ENCODE measurements around the gene SAFB2. TPM values are rescaled to one million over a fixed set of nuclear protein-coding genes. Genes with fewer than 3 reads are reported as not detected.

Gene SAFB2
- total and polyA plus RNA-seq, 8 donors = 38.5 to 237 (median 83.7) TPM

DNA sequence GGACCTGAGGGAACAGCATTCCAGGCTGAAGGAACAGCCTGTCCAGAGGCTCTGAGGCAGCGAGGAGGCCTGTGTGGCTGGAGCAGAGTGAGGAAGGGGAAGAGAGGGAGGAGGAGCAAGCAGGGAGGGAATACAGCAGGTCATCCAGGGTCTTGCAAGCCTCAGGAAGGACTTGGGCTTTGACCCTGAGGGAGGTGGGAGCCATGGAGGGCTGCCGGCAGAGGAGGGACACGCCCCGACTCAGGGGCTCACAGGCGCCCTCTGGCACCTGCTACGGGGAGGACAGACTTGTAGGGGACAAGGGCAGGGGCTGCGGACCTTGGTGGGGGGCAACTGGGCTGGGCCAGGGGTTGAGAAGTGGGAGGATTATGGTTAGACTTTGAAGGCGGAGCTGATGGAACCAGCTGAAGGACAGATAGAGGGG, 59.6 kb downstream of the SAFB2 start:
- no peak for DNase-seq
- no peaks in the 10 kb centered on the region for H3K36me3 ChIP-seq
- intact Hi-C loops (cut with DNase I; ENCODE audit: low total_unique reads) = no loop called here
- no peak overlapping the region for H3K27ac ChIP-seq
- WGBS, 5 donors = 36 to 56% (median 43%) methylated on average over 7 to 8 of the region's 8 CpGs
- peaks cover 0 to 6% (median 5%) of the 10 kb centered on the region in 4 donors for H3K4me1 ChIP-seq
- no peak overlapping the region for H3K4me3 ChIP-seq
- H3K9me3 ChIP-seq = peaks cover 5 to 21% (median 12%) of the 10 kb centered on the region in 4 donors
- TF ChIP-seq POLR2AphosphoS5 (IDR thresholded peaks at IDR 0.05) = no peak
- no peak for TF ChIP-seq POLR2A (IDR thresholded peaks at IDR 0.05)
- TF ChIP-seq, protein P1, sequence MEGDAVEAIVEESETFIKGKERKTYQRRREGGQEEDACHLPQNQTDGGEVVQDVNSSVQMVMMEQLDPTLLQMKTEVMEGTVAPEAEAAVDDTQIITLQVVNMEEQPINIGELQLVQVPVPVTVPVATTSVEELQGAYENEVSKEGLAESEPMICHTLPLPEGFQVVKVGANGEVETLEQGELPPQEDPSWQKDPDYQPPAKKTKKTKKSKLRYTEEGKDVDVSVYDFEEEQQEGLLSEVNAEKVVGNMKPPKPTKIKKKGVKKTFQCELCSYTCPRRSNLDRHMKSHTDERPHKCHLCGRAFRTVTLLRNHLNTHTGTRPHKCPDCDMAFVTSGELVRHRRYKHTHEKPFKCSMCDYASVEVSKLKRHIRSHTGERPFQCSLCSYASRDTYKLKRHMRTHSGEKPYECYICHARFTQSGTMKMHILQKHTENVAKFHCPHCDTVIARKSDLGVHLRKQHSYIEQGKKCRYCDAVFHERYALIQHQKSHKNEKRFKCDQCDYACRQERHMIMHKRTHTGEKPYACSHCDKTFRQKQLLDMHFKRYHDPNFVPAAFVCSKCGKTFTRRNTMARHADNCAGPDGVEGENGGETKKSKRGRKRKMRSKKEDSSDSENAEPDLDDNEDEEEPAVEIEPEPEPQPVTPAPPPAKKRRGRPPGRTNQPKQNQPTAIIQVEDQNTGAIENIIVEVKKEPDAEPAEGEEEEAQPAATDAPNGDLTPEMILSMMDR (IDR thresholded peaks at IDR 0.05) = no peak
- no peak for TF ChIP-seq EP300 (IDR thresholded peaks at IDR 0.05)
- H3K27me3 ChIP-seq = peaks cover 0 to 94% (median 33%) of the 10 kb centered on the region in 3 donors

DNA sequence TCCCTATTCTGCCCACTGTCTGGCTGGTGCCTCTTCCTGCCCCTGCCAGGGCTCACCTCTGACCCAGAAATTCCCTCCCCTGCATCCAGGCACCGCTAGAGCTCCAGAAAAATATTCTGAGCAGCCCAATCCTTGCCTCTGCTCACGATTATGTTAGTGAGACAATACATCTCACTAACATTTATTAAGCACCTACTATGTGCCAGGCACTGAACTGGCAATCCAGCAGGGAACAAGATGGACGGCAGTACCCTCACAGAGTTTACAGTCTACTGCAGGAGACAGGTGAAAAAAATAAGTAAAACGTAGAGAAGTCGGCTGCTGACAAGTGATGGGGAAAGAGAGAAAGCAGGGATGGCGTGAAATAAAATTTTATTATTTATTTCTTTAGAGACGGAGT, 60.3 kb downstream of the SAFB2 start:
- no peak overlapping the region for H3K27ac ChIP-seq
- peaks cover 5 to 21% (median 12%) of the 10 kb centered on the region in 4 donors for H3K9me3 ChIP-seq
- no peak for DNase-seq
- no peak overlapping the region for H3K4me3 ChIP-seq
- H3K4me1 ChIP-seq = peaks cover 0 to under 1% (median 0%) of the 10 kb centered on the region in 4 donors
- TF ChIP-seq POLR2A (IDR thresholded peaks at IDR 0.05) = no peak
- TF ChIP-seq EP300 (IDR thresholded peaks at IDR 0.05) = no peak
- TF ChIP-seq, protein P1 (IDR thresholded peaks at IDR 0.05) = no peak
- no peak for TF ChIP-seq POLR2AphosphoS5 (IDR thresholded peaks at IDR 0.05)
- peaks cover 0 to 93% (median 30%) of the 10 kb centered on the region in 3 donors for H3K27me3 ChIP-seq
- intact Hi-C loops (cut with DNase I; ENCODE audit: low total_unique reads) = no loop called here
- 84 to 88% (median 88%) methylated on average over 7 of the region's 7 CpGs for WGBS, 5 donors
- H3K36me3 ChIP-seq = no peaks in the 10 kb centered on the region

DNA sequence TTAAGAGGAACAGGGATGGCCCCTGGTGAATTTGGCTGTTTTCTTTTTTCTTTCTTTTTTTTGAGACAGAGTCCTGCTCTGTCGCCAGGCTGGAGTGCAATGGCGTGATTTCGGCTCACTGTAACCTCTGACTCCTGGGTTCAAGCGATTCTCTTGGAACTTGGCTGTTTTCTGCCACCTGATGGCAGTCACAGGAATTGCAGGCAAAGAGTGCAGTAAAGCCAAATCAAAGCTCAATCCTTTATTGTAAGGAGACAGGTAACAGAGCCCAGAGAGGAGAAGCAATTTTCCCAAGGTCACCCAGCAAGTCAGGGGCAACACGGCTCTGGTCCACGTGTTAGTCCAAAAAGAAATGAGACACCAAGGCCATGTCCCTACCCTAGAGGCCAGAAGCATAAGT, 61.0 kb downstream of the SAFB2 start:
- intact Hi-C loops (cut with DNase I; ENCODE audit: low total_unique reads) = no loop called here
- DNase-seq = no peak
- no peak for TF ChIP-seq POLR2A (IDR thresholded peaks at IDR 0.05)
- TF ChIP-seq, protein P1 (IDR thresholded peaks at IDR 0.05) = peak in 1 of 7 experiments; percentile 13
- H3K27me3 ChIP-seq = peaks cover 0 to 92% (median 24%) of the 10 kb centered on the region in 3 donors
- H3K36me3 ChIP-seq = no peaks in the 10 kb centered on the region
- no peak overlapping the region for H3K4me3 ChIP-seq
- H3K27ac ChIP-seq = no peak overlapping the region
- no peaks in the 10 kb centered on the region for H3K4me1 ChIP-seq
- H3K9me3 ChIP-seq = peaks cover 5 to 21% (median 12%) of the 10 kb centered on the region in 4 donors
- 68 to 83% (median 78%) methylated on average over 6 of the region's 6 CpGs for WGBS, 5 donors

DNA sequence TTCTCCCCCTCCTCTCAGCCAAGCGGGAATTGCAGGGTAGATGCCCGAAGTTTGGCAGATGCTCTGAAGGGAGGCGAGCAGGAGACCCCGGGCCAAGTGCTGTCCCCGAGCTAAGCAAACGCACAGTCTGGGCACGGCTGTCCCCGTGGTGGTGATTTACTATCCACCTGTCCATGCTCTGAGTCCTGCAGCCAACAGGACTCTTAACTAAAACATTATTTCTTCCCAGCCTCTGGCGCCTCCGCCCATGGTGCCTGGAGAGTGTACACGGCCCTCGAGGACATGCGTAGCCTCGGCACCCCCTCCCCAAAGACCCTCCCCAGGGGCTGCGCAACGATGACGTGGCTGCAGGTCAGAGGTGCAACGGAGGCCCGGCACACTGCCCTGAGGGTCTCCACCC, 62.4 kb downstream of the SAFB2 start:
- intact Hi-C loops (cut with DNase I; ENCODE audit: low total_unique reads) = no loop called here
- no peaks in the 10 kb centered on the region for H3K36me3 ChIP-seq
- H3K27me3 ChIP-seq = peaks cover 0 to 92% (median 17%) of the 10 kb centered on the region in 3 donors

More for the DNA sequence above, 62.4 kb downstream of the SAFB2 start:
- no peak overlapping the region for H3K4me3 ChIP-seq
- H3K9me3 ChIP-seq = peaks cover 5 to 21% (median 12%) of the 10 kb centered on the region in 4 donors
- DNase-seq = no peak
- H3K4me1 ChIP-seq = no peaks in the 10 kb centered on the region
- no peak overlapping the region for H3K27ac ChIP-seq
- TF ChIP-seq POLR2A (IDR thresholded peaks at IDR 0.05) (no peak), EP300 (IDR thresholded peaks at IDR 0.05) (no peak), POLR2AphosphoS5 (IDR thresholded peaks at IDR 0.05) (no peak)
- TF ChIP-seq, protein P1 (IDR thresholded peaks at IDR 0.05) = no peak
- 38 to 54% (median 46%) methylated on average over 17 to 19 of the region's 19 CpGs for WGBS, 5 donors

Measured in stomach (tissue), 9 donors.